Liver (tissue), 9 donors: ENCODE measurements around the gene ARHGAP5. TPM values are rescaled to one million over a fixed set of nuclear protein-coding genes. Genes with fewer than 3 reads are reported as not detected.

Source experiments
- DNase-seq: peaks from one replicate; pipeline ENCODE4 v3.0.0-alpha.2; 2017; ENCODE audit warnings: low spot score
- H3K27ac ChIP-seq, 2 donors: one replicate each; pipeline ENCODE4 v1.7.0; 2013; ENCODE audit warnings: inconsistent platforms in 2 of 2, low read length in 2 of 2, control low read depth in 1 of 2, low read depth in 1 of 2, mild to moderate bottlenecking in 1 of 2
- H3K27me3 ChIP-seq, 4 donors: one replicate each; pipeline versions ENCODE4 v1.6.1 to v1.7.0; 2013; ENCODE audit warnings: low read length in 3 of 4, inconsistent platforms in 1 of 4, mild to moderate bottlenecking in 1 of 4, moderate library complexity in 1 of 4; ENCODE audit not compliant: control insufficient read depth in 4 of 4, insufficient read depth in 4 of 4
- H3K36me3 ChIP-seq, 4 donors: one replicate each; pipeline versions ENCODE4 v1.6.1 to v1.7.0; 2013; ENCODE audit warnings: low read length in 3 of 4, mild to moderate bottlenecking in 3 of 4, low read depth in 1 of 4, moderate library complexity in 1 of 4; ENCODE audit not compliant: control insufficient read depth in 4 of 4, insufficient read depth in 3 of 4
- H3K4me1 ChIP-seq, 4 donors: one replicate each; pipeline versions ENCODE4 v1.6.1 to v1.7.0; 2013; ENCODE audit warnings: low read length in 3 of 4, mild to moderate bottlenecking in 3 of 4, moderate library complexity in 1 of 4; ENCODE audit not compliant: control insufficient read depth in 4 of 4, insufficient read depth in 4 of 4
- H3K4me3 ChIP-seq, 3 donors: one replicate each; pipeline versions ENCODE4 v1.6.1 to v1.7.0; 2013; ENCODE audit warnings: low read length in 3 of 3, control low read depth in 1 of 3, low read depth in 1 of 3, mild to moderate bottlenecking in 1 of 3
- H3K9ac ChIP-seq, 2 donors: one replicate each; pipeline ENCODE4 v1.7.0; 2013; ENCODE audit warnings: low read length in 2 of 2, mild to moderate bottlenecking in 2 of 2, moderate library complexity in 2 of 2, control low read depth in 1 of 2, low read depth in 1 of 2
- H3K9me3 ChIP-seq, 4 donors: one replicate each; pipeline versions ENCODE4 v1.6.1 to v1.7.0; 2013; ENCODE audit warnings: low read length in 3 of 4; ENCODE audit not compliant: control insufficient read depth in 4 of 4
- EGR1 ChIP-seq, 2 donors: IDR thresholded peaks; 2 replicates each; pipeline ENCODE4 v1.6.1; 2016 to 2018; ENCODE audit warnings: antibody characterized with exemption in 2 of 2, low read depth in 2 of 2
- FOXA1 ChIP-seq: IDR thresholded peaks from 2 replicates; pipeline ENCODE4 v1.6.1; 2016; ENCODE audit warnings: antibody characterized with exemption
- FOXA2 ChIP-seq: IDR thresholded peaks from 2 replicates; pipeline ENCODE4 v1.6.1; 2016; ENCODE audit warnings: antibody characterized with exemption
- GABPA ChIP-seq, 2 donors: IDR thresholded peaks in 1 of 2; conservative IDR thresholded peaks in 1 of 2; 2 replicates each; pipeline ENCODE4 v1.6.1; 2016; ENCODE audit warnings: antibody characterized with exemption in 2 of 2, mild to moderate bottlenecking in 1 of 2, moderate library complexity in 1 of 2
- HNF4A ChIP-seq, 2 donors: conservative IDR thresholded peaks; 2 replicates each; pipeline ENCODE4 v1.6.1; 2016; ENCODE audit warnings: antibody characterized with exemption in 2 of 2, mild to moderate bottlenecking in 2 of 2
- HNF4G ChIP-seq: IDR thresholded peaks from 2 replicates; pipeline ENCODE4 v1.6.1; 2016; ENCODE audit warnings: antibody characterized with exemption
- JUND ChIP-seq, 2 donors: IDR thresholded peaks; 2 replicates each; pipeline ENCODE4 v1.6.1; 2016; ENCODE audit warnings: antibody characterized with exemption in 2 of 2
- NR2F2 ChIP-seq: IDR thresholded peaks from 2 replicates; pipeline ENCODE4 v1.6.1; 2016; ENCODE audit warnings: antibody characterized with exemption
- RAD21 ChIP-seq, 2 donors: IDR thresholded peaks; 2 replicates each; pipeline ENCODE4 v1.6.1; 2016; ENCODE audit warnings: antibody characterized with exemption in 2 of 2, mild to moderate bottlenecking in 2 of 2
- RXRA ChIP-seq, 2 donors: IDR thresholded peaks; 2 replicates each; pipeline ENCODE4 v1.6.1; 2017 to 2018; ENCODE audit warnings: antibody characterized with exemption in 2 of 2, mild to moderate bottlenecking in 1 of 2
- SP1 ChIP-seq: IDR thresholded peaks from 2 replicates; pipeline ENCODE4 v1.6.1; 2018; ENCODE audit warnings: antibody characterized with exemption, mild to moderate bottlenecking
- TAF1 ChIP-seq: conservative IDR thresholded peaks from 2 replicates; pipeline ENCODE4 v1.6.1; 2016; ENCODE audit warnings: antibody characterized with exemption, mild to moderate bottlenecking
- YY1 ChIP-seq: IDR thresholded peaks from 2 replicates; pipeline ENCODE4 v1.6.1; 2016; ENCODE audit warnings: antibody characterized with exemption, mild to moderate bottlenecking
- WGBS: extraction: QIAGEN DNeasy Blood & Tissue Kit; methylation state at CpG from one replicate; pipeline ENCODE4 v1.1.7; 2013; 5-methylcytosine and 5-hydroxymethylcytosine counted together
- polyA plus RNA-seq, 2 donors: library from polyadenylated mRNA; stranded (reverse) in 1 of 2; unstranded in 1 of 2; fragments of 200-250 nt in 1 of 2; fragments of >200 nt in 1 of 2; fragmentation: Nextera tagmentation in 1 of 2; extraction: Ambion mirVana in 1 of 2; gene quantifications; one replicate each; pipeline versions ENCODE4 v1.2.1 to v1.2.3, GENCODE V29; 2013 to 2015
- total RNA-seq, 2 donors: library from RNA; depleted of rRNA; stranded (reverse); fragments of >200 nt; gene quantifications; one replicate each; pipeline ENCODE4 v1.2.3, GENCODE V29; 2014
- TF ChIP-seq, protein P1 (sequence below): IDR thresholded peaks from 2 replicates; pipeline ENCODE4 v1.6.1; 2016; ENCODE audit warnings: antibody characterized with exemption
- TF ChIP-seq, protein P2 (sequence below): IDR thresholded peaks from 2 replicates; pipeline ENCODE4 v1.6.1; 2016; ENCODE audit warnings: antibody characterized with exemption
- TF ChIP-seq, protein P3 (sequence below): IDR thresholded peaks from 2 replicates; pipeline ENCODE4 v1.6.1; 2016; ENCODE audit warnings: antibody characterized with exemption
- TF ChIP-seq, protein P4 (sequence below): fragments of 150-350 bp; IDR thresholded peaks from 2 replicates; pipeline ENCODE4 v1.5.1; 2017; ENCODE audit warnings: improper control_type of control experiment, low read depth, low read length; ENCODE audit not compliant: missing input control
- TF ChIP-seq, protein P5 (sequence below): IDR thresholded peaks from 2 replicates; pipeline ENCODE4 v1.6.1; 2016; ENCODE audit warnings: antibody characterized with exemption, mild to moderate bottlenecking
- donor health status: healthy.
- donor health status: healthy.
- donor health status: healthy.
- donor health status: healthy.
- donor health status: healthy.

ARHGAP5 gene
- total and polyA plus RNA-seq, 4 donors, result 9.6 to 48.7 (median 29.0) TPM

DNA sequence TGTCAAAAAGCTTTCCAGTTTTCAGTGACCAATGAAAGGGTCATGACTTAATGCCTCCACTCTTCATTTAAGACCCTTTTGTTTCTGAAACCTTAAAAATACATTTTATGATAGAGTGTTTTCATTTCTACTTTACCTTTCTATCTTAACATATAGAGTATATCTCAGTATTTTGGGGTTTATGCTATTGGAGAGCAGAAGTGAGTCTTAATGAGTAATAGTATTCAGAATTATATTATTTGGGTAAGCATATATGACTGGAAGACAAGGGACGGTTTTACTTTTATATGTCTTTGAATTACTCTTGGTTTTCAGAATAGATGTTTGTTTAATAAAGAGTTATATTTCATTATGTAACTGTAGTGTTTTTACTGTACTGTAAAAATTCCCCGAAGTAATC is 10.8 kb downstream of the ARHGAP5 start:
- 80% methylated on average over 2 of the region's 2 CpGs for WGBS
- Histone ChIP-seq H3K27ac (no peak overlapping the region), H3K9ac (no peak overlapping the region), H3K4me1 (peaks cover 1 to 18% (median 12%) of the 10 kb centered on the region in 4 donors), H3K9me3 (no peaks in the 10 kb centered on the region), H3K27me3 (no peaks in the 10 kb centered on the region), H3K4me3 (no peak overlapping the region), H3K36me3 (peaks cover 0 to 13% (median 3%) of the 10 kb centered on the region in 4 donors)
- DNase-seq, result no peak
- TF ChIP-seq HNF4G (no peak), GABPA (IDR thresholded peaks at IDR 0.05 in 1 of 2, conservative IDR thresholded peaks at IDR 0.05 in 1 of 2) (no peak), FOXA1 (no peak), FOXA2 (no peak), EGR1 (IDR thresholded peaks at IDR 0.05; ENCODE audit: low read depth in 2 of 2) (no peak), SP1 (no peak)
- TF ChIP-seq, protein P1, sequence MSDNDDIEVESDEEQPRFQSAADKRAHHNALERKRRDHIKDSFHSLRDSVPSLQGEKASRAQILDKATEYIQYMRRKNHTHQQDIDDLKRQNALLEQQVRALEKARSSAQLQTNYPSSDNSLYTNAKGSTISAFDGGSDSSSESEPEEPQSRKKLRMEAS, result no peak

DNA sequence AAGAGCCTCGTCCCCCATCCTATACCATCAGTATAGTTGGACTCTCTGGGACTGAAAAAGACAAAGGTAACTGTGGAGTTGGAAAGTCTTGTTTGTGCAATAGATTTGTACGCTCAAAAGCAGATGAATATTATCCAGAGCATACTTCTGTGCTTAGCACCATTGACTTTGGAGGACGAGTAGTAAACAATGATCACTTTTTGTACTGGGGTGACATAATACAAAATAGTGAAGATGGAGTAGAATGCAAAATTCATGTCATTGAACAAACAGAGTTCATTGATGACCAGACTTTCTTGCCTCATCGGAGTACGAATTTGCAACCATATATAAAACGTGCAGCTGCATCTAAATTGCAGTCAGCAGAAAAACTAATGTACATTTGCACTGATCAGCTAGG is 13.6 kb downstream of the ARHGAP5 start:
- Histone ChIP-seq H3K9me3 (no peaks in the 10 kb centered on the region), H3K4me3 (no peak overlapping the region), H3K36me3 (peaks cover 0 to 18% (median 4%) of the 10 kb centered on the region in 4 donors), H3K4me1 (peaks cover 0 to 5% (median under 1%) of the 10 kb centered on the region in 4 donors), H3K9ac (no peak overlapping the region), H3K27ac (no peak overlapping the region), H3K27me3 (no peaks in the 10 kb centered on the region)
- WGBS, result 95% methylated on average over 6 of the region's 6 CpGs
- TF ChIP-seq, protein P2, sequence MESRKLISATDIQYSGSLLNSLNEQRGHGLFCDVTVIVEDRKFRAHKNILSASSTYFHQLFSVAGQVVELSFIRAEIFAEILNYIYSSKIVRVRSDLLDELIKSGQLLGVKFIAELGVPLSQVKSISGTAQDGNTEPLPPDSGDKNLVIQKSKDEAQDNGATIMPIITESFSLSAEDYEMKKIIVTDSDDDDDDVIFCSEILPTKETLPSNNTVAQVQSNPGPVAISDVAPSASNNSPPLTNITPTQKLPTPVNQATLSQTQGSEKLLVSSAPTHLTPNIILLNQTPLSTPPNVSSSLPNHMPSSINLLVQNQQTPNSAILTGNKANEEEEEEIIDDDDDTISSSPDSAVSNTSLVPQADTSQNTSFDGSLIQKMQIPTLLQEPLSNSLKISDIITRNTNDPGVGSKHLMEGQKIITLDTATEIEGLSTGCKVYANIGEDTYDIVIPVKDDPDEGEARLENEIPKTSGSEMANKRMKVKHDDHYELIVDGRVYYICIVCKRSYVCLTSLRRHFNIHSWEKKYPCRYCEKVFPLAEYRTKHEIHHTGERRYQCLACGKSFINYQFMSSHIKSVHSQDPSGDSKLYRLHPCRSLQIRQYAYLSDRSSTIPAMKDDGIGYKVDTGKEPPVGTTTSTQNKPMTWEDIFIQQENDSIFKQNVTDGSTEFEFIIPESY, result no peak
- TF ChIP-seq, protein P3, sequence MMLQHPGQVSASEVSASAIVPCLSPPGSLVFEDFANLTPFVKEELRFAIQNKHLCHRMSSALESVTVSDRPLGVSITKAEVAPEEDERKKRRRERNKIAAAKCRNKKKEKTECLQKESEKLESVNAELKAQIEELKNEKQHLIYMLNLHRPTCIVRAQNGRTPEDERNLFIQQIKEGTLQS, result no peak
- TF ChIP-seq HNF4A (conservative IDR thresholded peaks at IDR 0.05), result no peak
- TF ChIP-seq RXRA (IDR thresholded peaks at IDR 0.05), result no peak
- no peak for TF ChIP-seq NR2F2
- TF ChIP-seq JUND (IDR thresholded peaks at IDR 0.05), result no peak
- no peak for TF ChIP-seq RAD21 (IDR thresholded peaks at IDR 0.05)
- TF ChIP-seq SP1, result no peak
- TF ChIP-seq HNF4G, result no peak
- TF ChIP-seq FOXA1, result no peak
- TF ChIP-seq GABPA (IDR thresholded peaks at IDR 0.05 in 1 of 2, conservative IDR thresholded peaks at IDR 0.05 in 1 of 2), result no peak
- TF ChIP-seq, protein P4, sequence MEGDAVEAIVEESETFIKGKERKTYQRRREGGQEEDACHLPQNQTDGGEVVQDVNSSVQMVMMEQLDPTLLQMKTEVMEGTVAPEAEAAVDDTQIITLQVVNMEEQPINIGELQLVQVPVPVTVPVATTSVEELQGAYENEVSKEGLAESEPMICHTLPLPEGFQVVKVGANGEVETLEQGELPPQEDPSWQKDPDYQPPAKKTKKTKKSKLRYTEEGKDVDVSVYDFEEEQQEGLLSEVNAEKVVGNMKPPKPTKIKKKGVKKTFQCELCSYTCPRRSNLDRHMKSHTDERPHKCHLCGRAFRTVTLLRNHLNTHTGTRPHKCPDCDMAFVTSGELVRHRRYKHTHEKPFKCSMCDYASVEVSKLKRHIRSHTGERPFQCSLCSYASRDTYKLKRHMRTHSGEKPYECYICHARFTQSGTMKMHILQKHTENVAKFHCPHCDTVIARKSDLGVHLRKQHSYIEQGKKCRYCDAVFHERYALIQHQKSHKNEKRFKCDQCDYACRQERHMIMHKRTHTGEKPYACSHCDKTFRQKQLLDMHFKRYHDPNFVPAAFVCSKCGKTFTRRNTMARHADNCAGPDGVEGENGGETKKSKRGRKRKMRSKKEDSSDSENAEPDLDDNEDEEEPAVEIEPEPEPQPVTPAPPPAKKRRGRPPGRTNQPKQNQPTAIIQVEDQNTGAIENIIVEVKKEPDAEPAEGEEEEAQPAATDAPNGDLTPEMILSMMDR, result no peak
- TF ChIP-seq FOXA2, result no peak
- no peak for TF ChIP-seq TAF1
- DNase-seq, result no peak

DNA sequence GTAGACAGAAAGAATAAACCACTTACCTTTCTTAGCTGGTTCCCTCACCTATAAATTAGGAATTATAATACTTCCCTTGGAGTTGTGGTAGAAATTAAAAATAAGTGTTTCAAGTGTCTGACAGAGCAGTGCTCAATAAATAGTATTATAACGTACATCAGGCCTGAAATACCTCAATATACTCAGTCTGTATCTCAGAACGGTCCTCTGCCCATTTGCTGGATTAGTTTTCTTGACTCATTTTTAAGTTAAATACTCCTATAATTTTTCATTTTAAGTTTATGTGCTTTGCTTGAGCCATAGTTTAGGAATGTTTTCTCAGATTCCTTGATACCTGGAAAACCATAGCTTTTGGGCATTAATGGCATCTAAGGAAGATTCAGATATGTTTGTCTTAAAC is 22.4 kb downstream of the ARHGAP5 start:
- Histone ChIP-seq H3K27ac (no peak overlapping the region), H3K9ac (no peak overlapping the region), H3K4me3 (no peak overlapping the region), H3K4me1 (peaks cover 0 to 3% (median 0%) of the 10 kb centered on the region in 4 donors), H3K9me3 (no peaks in the 10 kb centered on the region), H3K36me3 (peaks cover 0 to 3% (median 2%) of the 10 kb centered on the region in 4 donors), H3K27me3 (no peaks in the 10 kb centered on the region)
- no peak for DNase-seq
- WGBS, result 92% methylated on average over 2 of the region's 2 CpGs
- TF ChIP-seq GABPA (IDR thresholded peaks at IDR 0.05 in 1 of 2, conservative IDR thresholded peaks at IDR 0.05 in 1 of 2) (no peak), YY1 (no peak), SP1 (no peak), TAF1 (no peak), NR2F2 (no peak), FOXA1 (no peak), RAD21 (IDR thresholded peaks at IDR 0.05) (no peak), FOXA2 (no peak), HNF4A (conservative IDR thresholded peaks at IDR 0.05) (no peak), EGR1 (IDR thresholded peaks at IDR 0.05; ENCODE audit: low read depth in 2 of 2) (no peak), HNF4G (no peak), RXRA (IDR thresholded peaks at IDR 0.05) (no peak)
- TF ChIP-seq, protein P5, sequence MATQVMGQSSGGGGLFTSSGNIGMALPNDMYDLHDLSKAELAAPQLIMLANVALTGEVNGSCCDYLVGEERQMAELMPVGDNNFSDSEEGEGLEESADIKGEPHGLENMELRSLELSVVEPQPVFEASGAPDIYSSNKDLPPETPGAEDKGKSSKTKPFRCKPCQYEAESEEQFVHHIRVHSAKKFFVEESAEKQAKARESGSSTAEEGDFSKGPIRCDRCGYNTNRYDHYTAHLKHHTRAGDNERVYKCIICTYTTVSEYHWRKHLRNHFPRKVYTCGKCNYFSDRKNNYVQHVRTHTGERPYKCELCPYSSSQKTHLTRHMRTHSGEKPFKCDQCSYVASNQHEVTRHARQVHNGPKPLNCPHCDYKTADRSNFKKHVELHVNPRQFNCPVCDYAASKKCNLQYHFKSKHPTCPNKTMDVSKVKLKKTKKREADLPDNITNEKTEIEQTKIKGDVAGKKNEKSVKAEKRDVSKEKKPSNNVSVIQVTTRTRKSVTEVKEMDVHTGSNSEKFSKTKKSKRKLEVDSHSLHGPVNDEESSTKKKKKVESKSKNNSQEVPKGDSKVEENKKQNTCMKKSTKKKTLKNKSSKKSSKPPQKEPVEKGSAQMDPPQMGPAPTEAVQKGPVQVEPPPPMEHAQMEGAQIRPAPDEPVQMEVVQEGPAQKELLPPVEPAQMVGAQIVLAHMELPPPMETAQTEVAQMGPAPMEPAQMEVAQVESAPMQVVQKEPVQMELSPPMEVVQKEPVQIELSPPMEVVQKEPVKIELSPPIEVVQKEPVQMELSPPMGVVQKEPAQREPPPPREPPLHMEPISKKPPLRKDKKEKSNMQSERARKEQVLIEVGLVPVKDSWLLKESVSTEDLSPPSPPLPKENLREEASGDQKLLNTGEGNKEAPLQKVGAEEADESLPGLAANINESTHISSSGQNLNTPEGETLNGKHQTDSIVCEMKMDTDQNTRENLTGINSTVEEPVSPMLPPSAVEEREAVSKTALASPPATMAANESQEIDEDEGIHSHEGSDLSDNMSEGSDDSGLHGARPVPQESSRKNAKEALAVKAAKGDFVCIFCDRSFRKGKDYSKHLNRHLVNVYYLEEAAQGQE, result no peak
- TF ChIP-seq, protein P3, result no peak
- TF ChIP-seq, protein P1, result no peak
